Measurements from ENCODE around the gene MSL1. TPM values are rescaled to one million over a fixed set of nuclear protein-coding genes. Genes with fewer than 3 reads are reported as not detected.

MSL1 gene
- total RNA-seq, 1 donor = 64.1 TPM

DNA sequence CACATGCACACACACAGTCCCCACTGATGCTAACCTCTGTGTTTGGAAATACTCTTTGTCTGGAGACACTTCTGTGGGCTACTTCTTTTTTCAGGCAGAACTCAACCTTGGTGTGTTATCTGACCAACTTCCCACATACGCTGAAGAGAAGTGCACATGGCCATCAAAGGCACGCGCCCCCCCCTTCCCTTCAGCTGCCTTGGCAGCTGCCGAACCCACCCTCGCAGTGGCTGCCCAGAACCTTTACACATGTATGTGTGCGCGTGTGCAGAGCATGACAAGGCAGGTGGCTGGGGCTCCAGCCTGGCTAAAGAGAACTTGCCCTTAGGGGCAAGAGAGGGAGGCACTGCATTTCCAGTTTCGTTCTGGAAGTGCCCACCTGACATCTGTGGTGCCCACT, 59.4 kb downstream of the MSL1 start:
- no peak for DNase-seq (ENCODE audit: low read depth)
- no peak overlapping the region for H3K4me3 ChIP-seq (ENCODE audit: low read depth, low read length)
- TF ChIP-seq, protein P1, sequence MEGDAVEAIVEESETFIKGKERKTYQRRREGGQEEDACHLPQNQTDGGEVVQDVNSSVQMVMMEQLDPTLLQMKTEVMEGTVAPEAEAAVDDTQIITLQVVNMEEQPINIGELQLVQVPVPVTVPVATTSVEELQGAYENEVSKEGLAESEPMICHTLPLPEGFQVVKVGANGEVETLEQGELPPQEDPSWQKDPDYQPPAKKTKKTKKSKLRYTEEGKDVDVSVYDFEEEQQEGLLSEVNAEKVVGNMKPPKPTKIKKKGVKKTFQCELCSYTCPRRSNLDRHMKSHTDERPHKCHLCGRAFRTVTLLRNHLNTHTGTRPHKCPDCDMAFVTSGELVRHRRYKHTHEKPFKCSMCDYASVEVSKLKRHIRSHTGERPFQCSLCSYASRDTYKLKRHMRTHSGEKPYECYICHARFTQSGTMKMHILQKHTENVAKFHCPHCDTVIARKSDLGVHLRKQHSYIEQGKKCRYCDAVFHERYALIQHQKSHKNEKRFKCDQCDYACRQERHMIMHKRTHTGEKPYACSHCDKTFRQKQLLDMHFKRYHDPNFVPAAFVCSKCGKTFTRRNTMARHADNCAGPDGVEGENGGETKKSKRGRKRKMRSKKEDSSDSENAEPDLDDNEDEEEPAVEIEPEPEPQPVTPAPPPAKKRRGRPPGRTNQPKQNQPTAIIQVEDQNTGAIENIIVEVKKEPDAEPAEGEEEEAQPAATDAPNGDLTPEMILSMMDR (IDR thresholded peaks at IDR 0.05; ENCODE audit: insufficient read depth, low read length) = no peak

- no peak for DNase-seq (ENCODE audit: low read depth)
- H3K4me3 ChIP-seq (ENCODE audit: low read depth, low read length) = no peak overlapping the region
- TF ChIP-seq, protein P1 (IDR thresholded peaks at IDR 0.05; ENCODE audit: insufficient read depth, low read length) = no peak
These were observed 60.8 kb downstream of the MSL1 start for GRCh38 chr17:40182606-40183005.

Other genes starting within 250 kb of the MSL1 start
- gene GSDMB, start 203.3 kb upstream of the MSL1 start, total RNA-seq (ENCODE audit: low replicate concordance) = 3.5 and 39.4 TPM in 2 replicates
- gene ORMDL3, start 194.4 kb upstream of the MSL1 start, total RNA-seq (ENCODE audit: low replicate concordance) = 46.9 and 71.7 TPM in 2 replicates
- not detected in 2 replicates for gene LRRC3C, start 194.2 kb upstream of the MSL1 start, total RNA-seq (ENCODE audit: low replicate concordance)
- gene GSDMA, start 159.0 kb upstream of the MSL1 start, total RNA-seq (ENCODE audit: low replicate concordance) = not detected in 2 replicates
- 41.9 and 73.5 TPM in 2 replicates for gene PSMD3, start 141.2 kb upstream of the MSL1 start, total RNA-seq (ENCODE audit: low replicate concordance)
- 0.25 TPM in 1 of 2 replicates, not detected in the other for gene CSF3, start 106.5 kb upstream of the MSL1 start, total RNA-seq (ENCODE audit: low replicate concordance)
- gene MED24, start 67.6 kb upstream of the MSL1 start, total RNA-seq (ENCODE audit: low replicate concordance) = 42.8 and 68.1 TPM in 2 replicates
- gene THRA, start 59.0 kb upstream of the MSL1 start, total RNA-seq (ENCODE audit: low replicate concordance) = 23.0 and 26.0 TPM in 2 replicates
- 2.8 and 6.5 TPM in 2 replicates for gene NR1D1, start 21.4 kb upstream of the MSL1 start, total RNA-seq (ENCODE audit: low replicate concordance)
- 53.3 and 83.6 TPM in 2 replicates for gene CASC3, start 18.6 kb downstream of the MSL1 start, total RNA-seq (ENCODE audit: low replicate concordance)
- 2.1 and 3.8 TPM in 2 replicates for gene RAPGEFL1, start 55.5 kb downstream of the MSL1 start, total RNA-seq (ENCODE audit: low replicate concordance)
- gene WIPF2, start 97.3 kb downstream of the MSL1 start, total RNA-seq (ENCODE audit: low replicate concordance) = 4.1 and 9.6 TPM in 2 replicates
- 2.9 and 40.4 TPM in 2 replicates for gene CDC6, start 165.9 kb downstream of the MSL1 start, total RNA-seq (ENCODE audit: low replicate concordance)
- 16.0 and 25.2 TPM in 2 replicates for gene RARA, start 187.2 kb downstream of the MSL1 start, total RNA-seq (ENCODE audit: low replicate concordance)
- 5.9 TPM in 1 of 2 replicates, not detected in the other for gene GJD3, start 242.8 kb downstream of the MSL1 start, total RNA-seq (ENCODE audit: low replicate concordance)